NCI-H82 treated with DMSO at 0.1 percent for 48 hours (cell line): ENCODE results near the gene UGT1A8.

Experiments used
- DNase-seq: peaks from one replicate; lab custom pipeline; 2025; ENCODE audit not compliant: unreplicated experiment; lab: John Stamatoyannopoulos, UW

Gene UGT1A8

GRCh38 chr2:233758141-233758540, 140.7 kb downstream of the UGT1A8 start:
- no peak for DNase-seq

- DNase-seq = no peak
Measured at GRCh38 chr2:233758849-233759248, 141.4 kb downstream of the UGT1A8 start.

- DNase-seq = no peak
Measured at GRCh38 chr2:233760043-233760442, 142.6 kb downstream of the UGT1A8 start, which contains the start of gene UGT1A1. UGT1A1 (plus strand) TSS chr2:233760270; CDS start chr2:233760288, 18 bp downstream.

GRCh38 chr2:233761040-233761769, 143.8 kb downstream of the UGT1A8 start:
- no peak for DNase-seq

- no peak for DNase-seq
Measured at GRCh38 chr2:233764264-233764663, 146.8 kb downstream of the UGT1A8 start.

GRCh38 chr2:233764761-233765160, 147.3 kb downstream of the UGT1A8 start:
- no peak for DNase-seq

- DNase-seq = no peak
Measured at GRCh38 chr2:233766416-233766815, 149.0 kb downstream of the UGT1A8 start.

GRCh38 chr2:233768076-233768475, 150.6 kb downstream of the UGT1A8 start:
- DNase-seq = no peak

GRCh38 chr2:233769260-233769659, 151.8 kb downstream of the UGT1A8 start:
- no peak for DNase-seq

GRCh38 chr2:233772153-233772552, 154.7 kb downstream of the UGT1A8 start:
- DNase-seq = no peak

GRCh38 chr2:233772583-233772982, 155.2 kb downstream of the UGT1A8 start:
- DNase-seq = no peak

- DNase-seq = no peak
Measured at GRCh38 chr2:233773854-233774253, 156.4 kb downstream of the UGT1A8 start.

- no peak for DNase-seq
Measured at GRCh38 chr2:233775414-233775813, 158.0 kb downstream of the UGT1A8 start.

GRCh38 chr2:233778030-233778429, 160.6 kb downstream of the UGT1A8 start, which contains the start of gene MROH2A:
MROH2A (plus strand) TSS chr2:233778330; CDS start chr2:233779359, 1,029 bp downstream.
- DNase-seq = no peak

- no peak for DNase-seq
Measured at GRCh38 chr2:233779722-233780121, 162.3 kb downstream of the UGT1A8 start.

GRCh38 chr2:233780771-233781170, 163.3 kb downstream of the UGT1A8 start:
- no peak for DNase-seq

GRCh38 chr2:233789554-233789953, 172.1 kb downstream of the UGT1A8 start:
- no peak for DNase-seq

- no peak for DNase-seq
Measured at GRCh38 chr2:233791151-233791882, 173.9 kb downstream of the UGT1A8 start.

GRCh38 chr2:233791883-233792329, 174.5 kb downstream of the UGT1A8 start:
- DNase-seq = no peak

- DNase-seq = no peak
Measured at GRCh38 chr2:233792720-233793119, 175.3 kb downstream of the UGT1A8 start.

- DNase-seq = no peak
Measured at GRCh38 chr2:233793465-233794127, 176.2 kb downstream of the UGT1A8 start.
